NCI-H69 (cell line): ENCODE results near the gene IFNA14.
"Not testable (repeated sequence)": the region's sequence is repeated elsewhere in the genome, so short reads cannot be mapped to it uniquely, and the experiment has no call there.

ENCODE experiments used
- DNase-seq: peaks from one replicate; lab custom pipeline; 2025; lab: John Stamatoyannopoulos, UW

IFNA14 gene

GRCh38 chr9:21213411-21214326 lies 26.1 kb downstream of the IFNA14 start:
- DNase-seq = peak; percentile 18

GRCh38 chr9:21212160-21212559 lies 27.6 kb downstream of the IFNA14 start:
- DNase-seq = not testable (repeated sequence)

- not testable (repeated sequence) for DNase-seq
Measured at GRCh38 chr9:21210782-21211181, 29.0 kb downstream of the IFNA14 start.

GRCh38 chr9:21210311-21210710 lies 29.5 kb downstream of the IFNA14 start:
- DNase-seq = no peak

GRCh38 chr9:21207043-21207442 lies 32.8 kb downstream of the IFNA14 start, which contains the start of gene IFNA10:
Gene IFNA10 (minus strand): TSS chr9:21207143. CDS start chr9:21207097, 46 bp downstream.
- DNase-seq = not testable (repeated sequence)

GRCh38 chr9:21205204-21205603 lies 34.6 kb downstream of the IFNA14 start:
- no peak for DNase-seq

- DNase-seq = not testable (repeated sequence)
Measured at GRCh38 chr9:21202105-21202504, 37.7 kb downstream of the IFNA14 start, which contains the start of gene IFNA7. Gene IFNA7 (minus strand): TSS chr9:21202205. CDS start chr9:21202165, 40 bp downstream.

GRCh38 chr9:21194867-21195776 lies 44.7 kb downstream of the IFNA14 start:
- DNase-seq = peak; percentile 41
